NCI-H345 treated with DMSO at 0.1 percent for 48 hours (cell line): ENCODE data around the gene SAP25.
"Not testable (repeated sequence)": the region's sequence is repeated elsewhere in the genome, so short reads cannot be mapped to it uniquely, and the experiment has no call there.

Source experiments
- DNase-seq: peaks from one replicate; lab custom pipeline; 2025; ENCODE audit not compliant: unreplicated experiment; lab: John Stamatoyannopoulos, UW

Gene SAP25

DNA sequence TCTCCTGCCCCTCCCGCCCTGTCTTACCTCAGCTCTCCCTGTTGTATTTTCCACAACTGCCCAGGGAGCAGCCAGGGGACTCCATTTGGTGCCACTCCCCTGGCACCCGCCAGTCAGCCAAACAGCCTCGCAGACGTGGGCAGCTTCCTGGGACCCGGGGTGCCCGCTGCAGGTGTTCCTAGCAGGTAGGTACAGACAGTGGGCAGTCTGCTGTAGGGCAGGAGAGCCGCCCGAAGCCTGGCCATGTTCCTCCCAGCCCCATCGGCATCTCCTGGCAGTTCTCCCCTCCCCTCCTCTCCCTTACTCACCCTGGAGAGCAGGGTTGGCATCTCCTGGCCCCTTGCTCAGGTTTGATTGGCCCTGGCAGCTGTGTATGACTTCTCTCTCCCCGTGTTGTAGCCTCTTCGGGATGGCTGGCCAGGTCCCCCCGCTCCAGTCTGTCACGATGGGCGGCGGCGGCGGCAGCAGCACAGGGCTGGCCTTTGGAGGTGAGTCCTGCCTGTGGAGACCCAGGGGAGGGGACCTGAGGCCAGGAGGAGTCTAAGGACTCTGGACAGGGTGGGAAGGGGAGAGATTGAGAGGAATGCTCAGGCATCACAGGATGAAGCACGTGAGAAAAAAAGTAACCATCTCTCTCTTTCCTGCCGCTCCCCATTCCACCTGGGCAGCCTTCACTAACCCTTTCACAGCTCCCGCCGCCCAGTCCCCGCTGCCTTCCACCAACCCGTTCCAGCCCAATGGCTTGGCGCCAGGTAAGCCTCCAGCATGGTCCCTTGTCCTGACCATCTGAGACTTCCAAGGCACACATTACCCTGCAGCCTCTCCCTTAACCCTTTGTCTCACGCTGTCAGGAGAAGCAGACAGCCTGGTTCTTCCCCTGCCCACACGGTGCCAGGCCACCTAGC, 11.3 kb downstream of the SAP25 start:
- DNase-seq, result no peak

DNA sequence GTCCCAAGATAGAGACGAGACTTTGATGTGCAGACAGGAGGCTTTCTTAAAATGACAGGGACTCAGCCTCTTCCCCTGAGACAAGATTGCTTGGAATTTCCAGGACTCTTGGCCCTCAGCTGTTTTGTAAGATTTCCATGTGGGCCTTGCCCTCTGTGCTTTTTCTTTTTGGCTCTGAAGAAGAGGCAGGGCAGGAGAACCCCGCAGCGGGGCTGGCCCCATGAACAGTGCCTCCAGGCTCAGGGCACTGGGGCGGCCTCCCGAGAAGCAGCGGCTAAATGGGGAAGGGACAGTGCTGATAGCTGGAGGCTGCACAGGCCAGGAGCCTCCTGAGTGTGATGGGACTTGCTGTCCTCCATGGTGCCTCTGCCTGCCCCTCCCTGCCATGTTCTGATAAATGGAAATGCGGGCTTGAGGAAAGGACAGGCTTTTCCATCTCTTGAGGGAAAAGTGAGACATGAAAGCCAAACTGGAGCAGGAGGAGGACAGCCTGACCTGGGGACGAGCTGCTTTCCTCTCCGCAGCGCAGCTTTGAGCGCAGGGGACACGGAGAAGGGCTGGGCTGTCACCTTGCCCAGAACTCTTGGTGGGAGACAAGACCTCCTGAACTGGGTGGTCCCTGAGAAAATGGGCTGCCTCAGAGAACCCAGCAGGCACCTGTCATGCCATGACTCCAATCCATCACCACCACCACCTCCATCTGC, 12.1 kb downstream of the SAP25 start:
- DNase-seq, result no peak

DNA sequence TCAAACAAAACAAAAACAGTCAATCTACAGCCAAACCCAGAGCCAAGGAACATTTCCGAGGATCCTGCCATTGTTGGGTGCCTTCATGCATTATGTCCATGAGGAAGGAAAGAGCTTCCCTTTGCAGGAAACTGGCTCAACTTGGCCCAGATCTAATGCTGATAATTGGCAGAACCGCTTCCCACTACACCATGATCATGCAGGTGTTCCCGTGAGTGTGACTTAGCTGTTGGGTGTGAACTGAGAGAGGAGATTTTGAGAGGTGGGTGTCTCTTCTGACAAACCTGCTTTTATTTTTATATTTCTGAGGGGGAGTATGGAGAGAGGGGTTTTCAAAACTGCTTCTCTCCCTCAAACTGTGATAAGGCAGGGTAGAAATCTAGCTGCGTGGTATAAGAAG, 14.6 kb downstream of the SAP25 start:
- DNase-seq, result no peak

DNA sequence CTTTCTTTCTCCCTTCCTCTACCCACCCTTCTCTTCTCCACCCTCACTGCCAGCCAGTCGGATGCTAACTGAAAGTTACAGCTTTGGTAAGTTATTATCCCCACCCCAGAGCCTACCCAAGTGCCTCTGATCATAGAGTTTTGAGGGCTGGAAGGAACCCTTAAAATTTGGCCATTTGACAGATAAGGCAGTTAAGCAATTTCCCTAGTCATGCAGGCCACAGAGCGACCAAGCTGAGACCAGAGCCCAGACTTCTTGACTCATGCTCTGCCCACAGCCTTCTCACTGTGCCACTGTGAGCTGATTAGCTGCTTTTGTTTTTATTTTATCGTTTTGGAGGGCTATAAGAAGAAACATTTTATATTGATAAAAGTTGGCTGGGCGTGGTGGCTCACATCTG, 17.2 kb downstream of the SAP25 start:
- no peak for DNase-seq

DNA sequence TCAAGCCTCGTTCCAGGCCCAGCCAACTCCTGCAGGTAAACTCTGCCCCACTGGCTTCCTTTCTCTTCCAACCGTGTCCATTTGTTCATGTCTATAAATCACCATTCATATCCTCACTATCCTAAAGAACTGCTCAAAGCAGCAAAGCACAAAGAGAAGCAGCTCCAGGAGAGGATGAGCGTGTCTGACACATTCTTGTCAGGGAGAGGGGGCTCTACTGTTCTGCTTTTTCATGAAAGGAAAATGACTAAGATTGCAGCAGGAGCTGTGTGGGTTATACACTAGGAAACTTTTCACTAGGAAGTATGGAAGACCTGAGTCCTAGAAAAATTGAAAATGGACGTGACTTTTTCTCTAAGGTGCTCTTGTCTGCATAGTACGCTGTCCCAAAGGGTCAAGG, 18.0 kb downstream of the SAP25 start:
- DNase-seq, result no peak

DNA sequence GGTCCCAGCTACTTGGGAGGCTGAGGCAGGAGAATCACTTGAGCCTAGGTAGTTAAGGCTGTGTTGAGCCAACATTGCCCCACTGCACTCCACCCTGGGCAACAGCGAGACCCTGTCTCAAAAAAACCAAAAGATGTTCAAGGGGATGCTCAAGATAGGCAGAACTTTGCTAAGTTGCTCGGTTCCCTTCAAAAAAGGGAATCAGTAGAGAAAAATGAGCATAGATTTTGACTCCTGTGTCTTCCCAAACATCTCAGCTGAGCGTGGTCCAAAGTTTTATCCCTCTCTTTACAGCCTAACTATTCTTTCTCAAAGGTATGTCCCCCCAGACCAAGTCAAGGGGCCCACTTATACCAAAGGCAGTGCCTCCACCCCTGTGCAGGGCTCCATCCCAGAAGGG, 20.7 kb downstream of the SAP25 start:
- no peak for DNase-seq

DNA sequence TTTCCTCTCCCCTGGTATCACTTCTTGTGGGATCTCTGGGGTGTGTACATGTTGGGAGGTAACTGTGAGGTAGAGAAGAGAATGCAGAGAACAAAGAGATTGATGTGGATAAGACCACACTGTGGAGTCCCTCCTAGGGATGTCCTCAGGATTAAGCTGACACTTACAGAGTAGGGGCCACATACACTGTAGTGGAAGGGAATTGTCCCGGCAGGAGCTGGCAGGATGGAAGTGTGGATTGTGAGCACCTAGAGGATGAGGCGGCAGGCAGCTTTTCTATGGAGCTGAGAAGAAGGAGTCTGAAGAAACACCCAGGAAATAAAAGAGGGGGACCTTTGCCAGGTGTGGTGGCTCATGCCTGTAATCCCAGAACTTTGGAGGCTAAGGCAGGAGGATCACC, 21.2 kb downstream of the SAP25 start:
- DNase-seq, result no peak

DNA sequence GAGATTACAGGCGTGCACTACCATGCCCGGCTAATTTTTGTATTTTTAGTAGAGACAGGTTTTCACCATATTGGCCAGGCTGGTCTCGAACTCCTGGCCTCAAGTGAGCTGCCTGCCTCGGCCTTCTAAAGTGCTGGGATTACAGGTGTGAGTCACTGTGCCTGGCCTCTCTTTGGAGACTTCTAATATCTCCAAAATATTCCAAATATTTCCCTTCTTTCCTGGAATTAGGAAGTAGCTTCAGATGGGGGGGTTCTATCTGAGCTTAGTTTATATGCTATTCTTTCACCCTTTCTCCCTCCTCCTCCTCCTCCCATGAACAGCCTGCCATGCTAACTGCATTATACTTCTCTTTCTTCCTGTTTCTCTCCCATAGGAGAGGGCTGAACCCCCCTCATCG, 25.3 kb downstream of the SAP25 start:
- not testable (repeated sequence) for DNase-seq

DNA sequence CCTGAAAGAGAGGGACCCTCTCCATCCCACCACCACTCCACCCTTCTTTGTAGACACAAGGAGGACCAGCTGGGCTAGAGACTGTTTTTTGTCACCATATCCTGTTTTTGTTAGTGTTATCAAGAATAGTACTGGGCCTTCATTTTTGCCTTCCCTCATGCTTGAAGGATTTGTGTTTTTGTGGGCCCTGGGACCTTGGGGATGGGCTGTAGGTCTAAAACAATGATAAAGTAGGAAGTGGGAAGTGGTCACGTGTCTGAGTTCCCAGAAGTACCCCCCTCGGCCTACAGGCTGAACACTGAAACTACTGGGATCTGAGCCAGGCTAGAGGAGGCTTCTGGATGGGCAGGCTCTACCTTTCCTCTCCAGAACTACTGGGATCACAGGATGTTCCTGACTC, 25.8 kb downstream of the SAP25 start:
- DNase-seq, result no peak

DNA sequence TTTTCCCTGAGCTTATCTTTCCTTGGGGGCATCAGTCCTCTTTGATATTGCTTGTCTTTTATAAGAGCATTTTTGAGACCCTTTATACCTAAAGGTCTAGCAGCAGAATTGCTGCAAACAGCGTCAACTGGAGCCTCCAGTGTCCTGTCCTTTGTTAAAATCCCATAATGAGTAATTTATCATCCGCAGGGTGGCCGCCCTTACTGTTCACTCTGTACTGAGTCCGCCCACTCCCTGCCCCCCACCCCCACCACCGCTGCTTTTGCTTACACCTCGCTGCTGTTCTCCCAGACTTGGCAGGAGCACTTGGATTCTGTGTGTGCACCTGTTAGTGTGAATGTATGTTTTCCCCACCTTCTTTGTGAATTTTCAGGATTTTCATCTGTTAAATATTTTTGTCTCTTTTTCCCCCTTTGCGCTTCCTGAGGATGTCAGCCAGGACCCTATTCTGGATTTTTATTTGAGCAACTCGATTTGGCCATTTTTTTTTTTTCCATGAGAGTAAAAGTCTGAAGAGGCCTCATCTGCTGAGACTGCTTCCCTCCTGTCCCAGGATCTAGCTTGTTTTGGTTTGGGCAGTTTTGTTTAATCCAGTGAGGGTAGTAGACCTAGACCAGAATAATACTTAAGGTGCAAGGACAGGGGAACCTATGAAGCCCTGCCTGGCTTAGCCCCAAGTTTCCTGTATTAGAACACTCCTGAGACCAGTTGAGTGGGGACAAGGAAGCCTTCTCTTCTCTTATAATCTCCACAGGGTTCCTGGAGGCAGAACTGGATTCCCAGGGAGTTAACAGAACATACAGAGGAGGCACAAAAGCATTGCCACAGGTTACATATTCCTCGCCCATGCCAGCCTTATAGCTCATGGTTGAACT, 26.5 kb downstream of the SAP25 start:
- no peak for DNase-seq

DNA sequence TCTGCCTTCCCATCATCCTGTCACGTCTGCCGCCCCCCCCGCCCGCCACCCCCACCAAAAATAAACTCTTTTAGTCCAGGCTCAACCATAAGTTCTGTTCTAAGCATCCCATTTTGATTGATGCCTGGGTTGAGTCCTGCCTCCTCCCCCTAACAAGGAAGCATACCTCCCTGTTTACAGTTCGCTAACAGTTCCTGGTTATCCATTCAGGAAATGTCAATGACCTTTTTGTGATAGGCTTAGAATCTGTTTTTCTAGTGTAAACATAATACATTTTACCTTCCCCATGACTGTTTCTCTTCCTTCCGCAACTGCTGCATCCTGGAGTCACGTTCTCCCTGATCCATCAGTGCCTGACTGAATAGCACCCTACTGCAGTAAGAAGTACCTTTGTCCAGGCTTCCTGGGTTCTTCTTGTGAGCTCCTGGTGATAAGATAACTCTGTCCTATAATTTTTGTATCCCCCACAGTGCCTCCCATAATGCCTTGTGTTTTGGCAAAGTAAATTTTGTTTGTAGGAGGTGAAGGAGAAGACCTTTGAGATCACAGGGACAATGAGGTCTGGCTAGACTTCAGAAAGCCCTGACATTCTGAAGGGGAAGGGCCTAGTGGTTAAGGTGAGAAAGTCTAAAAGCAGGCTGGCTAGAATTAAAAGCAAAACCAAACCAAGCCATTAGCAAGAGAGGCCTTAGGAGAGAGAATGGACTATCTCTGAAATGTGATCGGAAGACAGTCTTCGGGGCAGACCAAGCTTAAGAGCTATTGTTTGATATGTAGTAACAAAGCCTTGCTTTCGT, 27.4 kb downstream of the SAP25 start:
- no peak for DNase-seq

DNA sequence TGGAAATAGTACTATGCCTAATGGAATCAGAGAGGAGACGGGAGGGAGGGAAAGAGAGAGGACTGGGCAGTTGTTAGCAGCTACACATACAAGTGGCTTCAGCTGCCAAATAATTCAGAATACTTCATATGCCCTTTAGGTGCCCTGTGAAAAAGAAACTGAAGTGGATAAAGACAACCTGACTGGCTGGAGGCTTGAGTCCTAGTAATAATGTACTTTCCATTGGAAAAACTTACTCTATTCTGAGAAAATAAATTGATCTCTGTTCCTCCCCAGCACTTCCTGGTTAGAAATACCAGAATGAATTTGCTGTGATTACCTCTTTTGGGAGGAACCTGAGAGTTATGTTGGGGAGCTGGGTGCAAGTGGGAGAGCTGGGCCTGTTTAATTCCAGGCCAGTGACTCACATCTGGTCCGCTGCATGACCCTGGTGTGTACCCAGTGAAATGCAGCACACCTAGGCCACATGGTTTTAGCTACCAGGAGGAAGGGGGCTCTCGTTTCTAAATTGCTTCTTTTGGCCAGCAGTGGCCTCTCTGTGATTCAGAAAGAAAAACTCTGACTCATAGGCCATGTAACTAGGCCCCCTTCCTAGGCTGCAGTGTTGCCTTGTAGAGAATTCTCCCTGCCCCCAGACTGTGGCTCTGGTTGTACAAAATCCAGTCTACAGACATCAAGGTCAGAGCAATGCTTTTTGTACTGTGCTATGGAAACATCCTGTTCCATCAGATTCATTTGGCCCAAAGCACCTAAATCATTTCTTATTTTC, 28.2 kb downstream of the SAP25 start:
- no peak for DNase-seq

DNA sequence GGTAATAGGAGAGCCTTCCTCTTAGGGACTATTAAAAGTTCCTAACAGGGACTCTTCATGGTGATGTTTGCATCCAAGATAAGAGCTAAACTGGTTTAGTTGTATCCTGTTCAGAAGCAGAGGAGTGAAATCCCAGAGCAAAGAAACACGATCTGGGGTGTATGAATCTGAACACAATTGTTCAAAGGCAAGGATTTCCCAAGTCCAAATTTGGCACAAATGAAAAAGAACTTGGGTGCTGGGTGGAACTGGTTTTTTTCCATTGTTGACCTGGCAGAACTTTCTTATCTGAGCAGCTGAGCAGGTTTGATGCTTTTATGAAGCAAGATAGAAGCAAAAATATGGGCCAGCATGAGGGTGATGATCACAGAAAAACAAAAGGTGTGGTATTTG, 28.7 kb downstream of the SAP25 start:
- DNase-seq, result no peak

DNA sequence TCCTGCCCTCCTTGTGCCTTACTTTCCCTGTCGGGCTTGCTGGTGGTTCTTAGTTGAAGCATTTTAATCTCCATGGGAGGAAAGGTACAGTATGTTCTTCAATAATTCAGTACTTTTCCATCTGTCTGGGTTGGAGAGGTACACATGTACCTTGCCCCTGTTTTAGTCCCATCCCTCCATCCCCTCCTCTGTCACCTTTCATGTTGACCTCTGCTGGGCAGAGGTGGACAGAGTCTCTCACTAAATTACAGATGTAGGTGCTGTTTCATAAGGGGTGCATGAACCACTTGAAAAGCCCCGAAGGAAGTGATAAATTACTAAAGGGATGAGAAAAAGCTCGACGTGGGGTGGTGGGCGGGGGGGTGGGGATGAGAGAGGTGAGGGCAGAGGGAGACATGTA, 29.3 kb downstream of the SAP25 start:
- no peak for DNase-seq

DNA sequence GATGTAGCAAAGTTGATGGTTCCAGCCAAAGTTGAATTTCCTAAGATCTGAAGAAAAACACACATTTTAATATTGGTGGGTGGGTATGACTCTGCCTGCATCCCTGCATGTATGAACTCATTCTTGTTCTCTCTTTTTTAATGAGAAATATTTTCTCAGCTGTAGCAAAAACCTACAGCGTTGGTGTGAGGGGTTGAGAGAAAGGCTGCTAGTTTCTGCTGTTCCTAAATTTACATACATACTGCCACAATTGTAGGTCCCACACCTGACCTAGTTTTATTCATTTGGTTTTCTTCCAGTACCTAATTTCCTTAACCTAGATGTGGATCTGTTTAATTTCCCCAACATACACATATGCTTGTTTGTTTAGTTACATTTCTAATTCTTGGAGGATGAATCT, 30.1 kb downstream of the SAP25 start:
- no peak for DNase-seq

DNA sequence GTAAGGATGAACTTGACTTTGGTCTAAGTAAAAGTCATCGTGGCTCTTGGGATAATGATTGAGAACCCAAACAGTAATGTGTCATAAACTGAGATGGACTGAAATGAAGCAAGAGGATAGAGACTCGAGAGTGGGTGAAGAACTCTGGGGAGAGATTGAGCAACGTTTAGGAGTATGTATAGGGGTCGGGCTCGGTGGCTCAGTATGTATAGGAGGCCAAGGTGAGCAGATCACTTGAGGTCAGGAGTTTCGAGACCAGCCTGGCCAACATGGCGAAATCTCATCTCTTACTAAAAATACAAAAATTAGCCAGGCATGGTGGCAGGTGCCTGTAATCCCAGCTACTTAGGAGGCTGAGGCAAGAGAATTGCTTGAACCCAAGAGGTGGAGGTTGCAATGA, 32.4 kb downstream of the SAP25 start:
- not testable (repeated sequence) for DNase-seq

DNA sequence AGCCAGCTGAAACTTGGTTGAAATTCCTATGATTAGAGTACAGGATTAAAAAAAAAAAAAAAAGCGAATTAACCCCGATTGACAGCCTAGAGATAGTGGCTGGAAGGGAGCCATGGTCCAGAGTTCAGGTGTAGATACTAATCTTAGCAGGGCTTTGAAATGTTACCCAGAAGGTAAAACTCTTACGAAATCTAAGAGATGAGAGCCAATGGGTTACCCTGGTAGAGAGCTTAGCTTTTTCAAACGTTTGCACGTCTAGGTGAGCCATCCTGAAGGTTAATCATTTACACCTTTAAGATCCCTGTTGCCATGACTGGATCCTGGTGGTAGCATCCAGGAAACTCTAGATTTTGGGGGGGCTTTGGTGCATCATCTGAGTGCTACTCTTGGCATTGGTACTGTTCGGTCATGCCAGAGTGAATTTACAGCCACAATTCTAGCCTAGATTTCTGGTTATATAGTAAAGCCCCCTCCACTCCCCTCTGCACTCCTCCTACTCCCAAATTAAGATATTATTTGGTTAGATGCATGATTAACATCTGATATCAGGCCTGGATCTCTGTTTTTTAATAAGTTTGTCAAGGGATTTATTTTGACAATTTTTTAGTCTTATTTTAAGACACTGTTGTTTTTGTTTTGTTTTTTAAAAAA, 33.5 kb downstream of the SAP25 start:
- no peak for DNase-seq

DNA sequence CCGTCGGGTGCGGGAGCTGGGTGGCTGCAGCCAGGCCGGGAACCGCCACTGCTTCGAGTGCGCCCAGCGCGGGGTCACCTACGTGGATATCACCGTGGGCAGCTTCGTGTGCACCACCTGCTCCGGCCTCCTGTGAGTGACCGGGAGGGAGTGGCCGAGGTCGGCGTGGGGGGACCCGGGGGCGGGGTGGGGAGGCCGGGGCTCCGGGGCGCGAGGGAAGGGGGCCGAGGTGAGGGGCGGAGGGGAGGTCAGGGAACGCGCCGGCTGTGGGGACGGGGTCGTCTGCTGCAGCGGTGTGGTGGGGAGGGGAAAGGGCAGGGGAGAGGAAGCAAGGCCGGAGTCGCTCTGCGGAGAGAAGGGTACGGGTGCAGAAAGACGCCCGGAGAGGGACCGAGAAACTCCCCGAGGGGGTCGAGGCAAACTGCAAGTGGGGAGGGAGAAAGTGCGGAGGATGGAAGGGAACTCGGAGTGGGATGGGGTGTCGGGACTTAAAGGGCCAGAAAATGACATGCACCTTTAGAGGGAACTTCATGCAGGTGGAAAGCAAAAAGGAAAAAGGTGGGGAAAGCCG, 34.2 kb downstream of the SAP25 start:
- DNase-seq, result no peak
